Left lung (tissue), 14 donors: ENCODE measurements around the gene CARMIL1. TPM values are rescaled to one million over a fixed set of nuclear protein-coding genes. Genes with fewer than 3 reads are reported as not detected.

Experiments used
- ATAC-seq: fragments of 200-7000 bp; cut with Tn5 transposase; one replicate; pipeline ENCODE4 v1.9.1; 2020; ENCODE audit warnings: moderate library complexity
- DNase-seq, 4 donors: peaks; one replicate each; pipeline ENCODE4 v3.0.0-alpha.2; 2013 to 2020
- H3K27ac ChIP-seq, 2 donors: fragments of 200-600 bp; sonication (generic) in 1 of 2; one replicate each; pipeline versions ENCODE4 v1.5.0 to v1.8.0; 2020 to 2021
- H3K27me3 ChIP-seq, 2 donors: fragments of 200-600 bp; sonication (generic) in 1 of 2; one replicate each; pipeline versions ENCODE4 v1.5.0 to v1.8.0; 2020 to 2021
- H3K36me3 ChIP-seq, 2 donors: fragments of 200-600 bp; sonication (generic) in 1 of 2; one replicate each; pipeline versions ENCODE4 v1.5.0 to v1.8.0; 2020 to 2021
- H3K4me1 ChIP-seq, 2 donors: fragments of 200-600 bp; one replicate each; pipeline ENCODE4 v1.8.0; 2021
- H3K4me3 ChIP-seq, 2 donors: fragments of 200-600 bp; sonication (generic) in 1 of 2; one replicate each; pipeline versions ENCODE4 v1.5.0 to v1.8.0; 2020 to 2021; ENCODE audit warnings: mild to moderate bottlenecking in 1 of 2
- H3K9me3 ChIP-seq, 2 donors: fragments of 200-600 bp; sonication (generic) in 1 of 2; one replicate each; pipeline versions ENCODE4 v1.5.0 to v1.8.0; 2020 to 2021
- intact Hi-C, 2 donors: fragments of 100-400 bp; cut with DNase I; formaldehyde crosslinking; loops; one replicate each; pipeline versions ENCODE4 v1.11.2 to v1.14.2; 2022
- long read RNA-seq, 12 donors: library from polyadenylated mRNA in 2 of 12; unstranded in 2 of 12; transcript quantifications; one replicate each; pipeline ENCODE4 v2.0.0 and lab custom pipeline, GENCODE V29; 2019 to 2026
- polyA plus RNA-seq, 6 donors: library from polyadenylated mRNA; unstranded; fragments of 120-200 nt; gene quantifications; one replicate each; pipeline ENCODE4 v1.2.1, GENCODE V29; 2013; ENCODE audit not compliant: insufficient read length in 6 of 6
- total RNA-seq, 2 donors: library from RNA; stranded (reverse); fragmentation: NEBNext Ultra II Directional; extraction: Animal tissue kit (Norgen Biotek cat#: 25700); gene quantifications; one replicate each; pipeline ENCODE4 v1.2.1, GENCODE V29; 2021
- TF ChIP-seq, protein P1 (sequence below), 2 donors: fragments of 200-600 bp; sonication (generic) in 1 of 2; IDR thresholded peaks; one replicate each; pipeline versions ENCODE4 v1.5.0 to v1.8.0; 2021; ENCODE audit warnings: antibody characterized with exemption in 2 of 2
- donor health status: DM: no; HTN: yes; CAD: no.
- donor health status: DM: no; HTN: no; CAD: no.

The CARMIL1 gene
- 10 to 100 TPM; 16.4 to 22.2 TPM for total RNA-seq
- polyA plus RNA-seq = 10 to 100 TPM; 25.2 to 32.8 (median 29.3) TPM
- long read RNA-seq, donor 1, full-length matches to known transcripts = 3 of 3 reads
- long read RNA-seq, donor 1, partial matches to known transcripts = 0 of 3 reads
- long read RNA-seq, donor 1, other reads (novel, unspliced or antisense) = 0 of 3 reads
- long read RNA-seq, donor 2 = 0 reads
- long read RNA-seq, donor 3 = 0 reads
- long read RNA-seq, donor 4, partial matches to known transcripts = 2 of 6 reads
- long read RNA-seq, donor 4, other reads (novel, unspliced or antisense) = 4 of 6 reads
- long read RNA-seq, donor 5 = 0 reads
- long read RNA-seq, donor 6, full-length matches to known transcripts = 1 of 19 reads
- long read RNA-seq, donor 6, partial matches to known transcripts = 18 of 19 reads
- long read RNA-seq, donor 6, other reads (novel, unspliced or antisense) = 0 of 19 reads
- long read RNA-seq, donor 7 = 0 reads
- long read RNA-seq, donor 8, partial matches to known transcripts = 32 of 32 reads
- long read RNA-seq, donor 8, other reads (novel, unspliced or antisense) = 0 of 32 reads
- long read RNA-seq, donor 9 = 0 reads
- long read RNA-seq, donor 10, partial matches to known transcripts = 2 of 2 reads
- long read RNA-seq, donor 10, other reads (novel, unspliced or antisense) = 0 of 2 reads
- long read RNA-seq, donor 11 = 0 reads
- long read RNA-seq, donor 12 = 0 reads

GRCh38 chr6:25278914-25279747, at the start of gene CARMIL1:
TSS of gene CARMIL1 (plus strand) at chr6:25279374. CDS start at chr6:25279796, 422 bp downstream.
- Histone ChIP-seq H3K27ac (peak within 1 kb of the TSS; percentile 63 to 78), H3K27me3 (peaks cover 0 to 31% of the 10 kb centered on the region in 2 donors), H3K36me3 (no peaks in the 10 kb centered on the region), H3K4me3 (peak within 1 kb of the TSS; percentile 68 to 77), H3K4me1 (peaks cover 4 to 25% of the 10 kb centered on the region in 2 donors), H3K9me3 (no peaks in the 10 kb centered on the region)
- ATAC-seq = peak; percentile 96
- intact Hi-C loops = loop anchor here in 1 of 2 donors (5.0 kb wide), 1 partner anchor 213 kb away; no protein-coding TSS in a partner anchor
- DNase-seq = peak; percentile 81 to 95 (median 90)
- TF ChIP-seq, protein P1, sequence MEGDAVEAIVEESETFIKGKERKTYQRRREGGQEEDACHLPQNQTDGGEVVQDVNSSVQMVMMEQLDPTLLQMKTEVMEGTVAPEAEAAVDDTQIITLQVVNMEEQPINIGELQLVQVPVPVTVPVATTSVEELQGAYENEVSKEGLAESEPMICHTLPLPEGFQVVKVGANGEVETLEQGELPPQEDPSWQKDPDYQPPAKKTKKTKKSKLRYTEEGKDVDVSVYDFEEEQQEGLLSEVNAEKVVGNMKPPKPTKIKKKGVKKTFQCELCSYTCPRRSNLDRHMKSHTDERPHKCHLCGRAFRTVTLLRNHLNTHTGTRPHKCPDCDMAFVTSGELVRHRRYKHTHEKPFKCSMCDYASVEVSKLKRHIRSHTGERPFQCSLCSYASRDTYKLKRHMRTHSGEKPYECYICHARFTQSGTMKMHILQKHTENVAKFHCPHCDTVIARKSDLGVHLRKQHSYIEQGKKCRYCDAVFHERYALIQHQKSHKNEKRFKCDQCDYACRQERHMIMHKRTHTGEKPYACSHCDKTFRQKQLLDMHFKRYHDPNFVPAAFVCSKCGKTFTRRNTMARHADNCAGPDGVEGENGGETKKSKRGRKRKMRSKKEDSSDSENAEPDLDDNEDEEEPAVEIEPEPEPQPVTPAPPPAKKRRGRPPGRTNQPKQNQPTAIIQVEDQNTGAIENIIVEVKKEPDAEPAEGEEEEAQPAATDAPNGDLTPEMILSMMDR (IDR thresholded peaks at IDR 0.05) = peak; percentile 59 to 61

DNA sequence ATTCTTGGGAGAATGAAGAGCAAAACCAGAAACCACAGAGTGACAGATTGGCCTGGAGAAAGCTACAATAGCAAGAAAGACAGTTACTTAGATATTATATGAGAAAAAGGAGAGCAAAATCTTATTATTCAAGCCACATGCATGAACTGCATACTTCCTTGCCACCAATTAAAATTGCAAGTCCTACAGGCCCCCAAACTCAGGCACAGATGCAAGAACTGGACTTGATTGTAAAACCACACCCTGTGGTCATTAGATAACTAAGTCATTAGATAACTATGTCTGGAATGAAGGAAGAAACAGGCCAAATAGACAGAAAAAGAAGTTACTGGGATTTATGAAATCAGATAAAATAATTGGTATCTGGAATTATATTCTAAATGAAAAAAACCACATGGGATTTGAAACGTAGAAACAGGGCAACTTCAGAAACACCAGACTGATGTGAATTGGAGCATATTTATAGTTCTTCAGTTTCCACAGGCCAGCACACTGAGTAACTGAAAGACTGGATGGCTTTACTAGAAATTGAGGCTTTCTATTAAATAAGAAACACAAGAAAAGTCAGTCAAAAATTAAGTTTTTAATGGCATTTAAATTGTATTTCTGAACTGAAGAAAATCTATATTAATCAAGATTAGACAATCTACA, 49.4 kb upstream of the CARMIL1 start:
- Histone ChIP-seq H3K27ac (peak overlapping the region in 1 of 2 donors; percentile 21), H3K27me3 (no peaks in the 10 kb centered on the region), H3K36me3 (no peaks in the 10 kb centered on the region), H3K4me3 (no peak overlapping the region), H3K9me3 (no peaks in the 10 kb centered on the region), H3K4me1 (no peaks in the 10 kb centered on the region)
- no peak for DNase-seq
- peak; percentile 47 for ATAC-seq
- TF ChIP-seq, protein P1 (IDR thresholded peaks at IDR 0.05) = no peak
- intact Hi-C loops = no loop called here

DNA sequence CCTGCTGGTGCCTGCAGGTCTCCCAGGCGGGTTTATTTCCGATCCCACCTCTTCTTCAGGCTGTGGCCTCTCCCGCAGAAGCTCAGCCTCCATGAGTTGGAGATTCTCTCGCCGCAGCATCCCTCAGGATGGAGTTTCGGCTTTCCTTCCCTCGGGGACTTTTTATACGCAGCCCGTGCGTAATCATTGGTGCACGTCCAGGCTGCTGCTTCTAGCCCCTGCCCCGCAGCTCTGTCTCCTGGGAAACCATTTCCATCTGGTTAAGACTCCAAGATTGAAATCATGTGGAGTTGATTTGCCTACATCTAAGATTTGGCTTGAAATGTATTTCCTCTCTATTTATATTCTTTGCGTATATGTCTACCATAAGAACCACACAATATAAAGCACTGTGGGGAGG, 46.7 kb upstream of the CARMIL1 start:
- TF ChIP-seq, protein P1 (IDR thresholded peaks at IDR 0.05) = no peak
- DNase-seq (no peak), ATAC-seq (no peak)
- no peak overlapping the region for H3K27ac ChIP-seq
- no peak overlapping the region for H3K4me3 ChIP-seq
- no peaks in the 10 kb centered on the region for H3K9me3 ChIP-seq
- no peaks in the 10 kb centered on the region for H3K36me3 ChIP-seq
- no peaks in the 10 kb centered on the region for H3K4me1 ChIP-seq
- intact Hi-C loops = no loop called here
- no peaks in the 10 kb centered on the region for H3K27me3 ChIP-seq

DNA sequence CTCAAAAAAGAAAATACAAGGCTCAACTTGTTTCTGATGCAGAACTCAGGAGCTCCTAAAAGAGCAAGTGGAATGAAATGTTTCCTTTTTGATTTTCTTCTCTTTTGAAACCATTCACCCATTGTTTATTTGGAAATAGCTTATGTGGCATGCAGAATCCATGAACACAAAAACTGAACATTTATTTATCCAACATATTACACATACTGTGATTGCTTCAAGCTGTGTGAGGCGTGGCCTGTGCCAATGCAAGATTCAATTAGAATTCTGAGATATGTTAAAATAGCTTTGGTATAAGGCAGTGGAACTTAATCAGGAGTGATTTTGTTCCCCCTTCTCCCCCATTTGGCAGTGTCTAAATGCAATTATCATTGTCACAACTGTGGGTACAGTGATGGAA, 45.9 kb upstream of the CARMIL1 start:
- ATAC-seq (no peak), DNase-seq (no peak)
- TF ChIP-seq, protein P1 (IDR thresholded peaks at IDR 0.05) = no peak
- Histone ChIP-seq H3K27me3 (no peaks in the 10 kb centered on the region), H3K4me1 (no peaks in the 10 kb centered on the region), H3K4me3 (no peak overlapping the region), H3K9me3 (no peaks in the 10 kb centered on the region), H3K36me3 (no peaks in the 10 kb centered on the region), H3K27ac (no peak overlapping the region)
- intact Hi-C loops = no loop called here
